SJCRH30 (cell line): ENCODE data around the gene DNAJC8. TPM values are rescaled to one million over a fixed set of nuclear protein-coding genes. Genes with fewer than 3 reads are reported as not detected.

ENCODE experiments used
- DNase-seq, 2 experiments: peaks; one replicate each; pipeline ENCODE4 v3.0.0-alpha.2; 2015 to 2020
- H3K27ac ChIP-seq: fragments of 250-450 bp; sonication (Bioruptor Pico); 2 replicates; pipeline ENCODE4 v1.5.1; 2020; ENCODE audit warnings: mild to moderate bottlenecking, moderate library complexity
- H3K27me3 ChIP-seq: fragments of 250-450 bp; sonication (Bioruptor Pico); 2 replicates; pipeline ENCODE4 v1.5.1; 2020; ENCODE audit warnings: mild to moderate bottlenecking, moderate library complexity
- H3K36me3 ChIP-seq: fragments of 250-450 bp; sonication (Bioruptor Pico); 2 replicates; pipeline ENCODE4 v1.5.1; 2020; ENCODE audit warnings: mild to moderate bottlenecking, moderate library complexity
- H3K4me1 ChIP-seq: fragments of 250-450 bp; sonication (Bioruptor Pico); 2 replicates; pipeline ENCODE4 v1.5.1; 2020; ENCODE audit warnings: mild to moderate bottlenecking, moderate library complexity
- H3K4me3 ChIP-seq: fragments of 250-450 bp; sonication (Bioruptor Pico); 2 replicates; pipeline ENCODE4 v1.5.1; 2020; ENCODE audit warnings: mild to moderate bottlenecking, moderate library complexity
- H3K9me3 ChIP-seq: fragments of 250-450 bp; sonication (Bioruptor Pico); replicated peaks from 2 replicates; pipeline ENCODE4 v1.5.1; 2020; ENCODE audit warnings: mild to moderate bottlenecking, moderate library complexity
- total RNA-seq: library from RNA; depleted of rRNA; stranded (reverse); fragments of >200 nt; shearing (Covaris generic); gene quantifications from 2 replicates; pipeline ENCODE4 v1.2.3, GENCODE V29; 2014; rRNA removed

Gene DNAJC8
- total RNA-seq, 1 experiment from 2014 or later: 127 TPM

- Histone ChIP-seq H3K9me3 (no peaks in the 10 kb centered on the region), H3K27me3 (no peaks in the 10 kb centered on the region), H3K36me3 (no peaks in the 10 kb centered on the region), H3K4me1 (no peaks in the 10 kb centered on the region), H3K27ac (no peak overlapping the region), H3K4me3 (no peak overlapping the region)
- DNase-seq: no peak
These were observed 74.9 kb downstream of the DNAJC8 start for GRCh38 chr1:28157894-28158293.

GRCh38 chr1:28156821-28157220 lies 76.0 kb downstream of the DNAJC8 start:
- Histone ChIP-seq H3K27me3 (no peaks in the 10 kb centered on the region), H3K27ac (no peak overlapping the region), H3K4me3 (no peak overlapping the region), H3K36me3 (no peaks in the 10 kb centered on the region), H3K4me1 (no peaks in the 10 kb centered on the region), H3K9me3 (no peaks in the 10 kb centered on the region)
- no peak for DNase-seq

- Histone ChIP-seq H3K4me3 (no peak overlapping the region), H3K9me3 (no peaks in the 10 kb centered on the region), H3K36me3 (no peaks in the 10 kb centered on the region), H3K27ac (no peak overlapping the region), H3K4me1 (no peaks in the 10 kb centered on the region), H3K27me3 (no peaks in the 10 kb centered on the region)
- no peak for DNase-seq
These were observed 77.2 kb downstream of the DNAJC8 start for GRCh38 chr1:28155628-28156027.

GRCh38 chr1:28154078-28154594 lies 78.7 kb downstream of the DNAJC8 start:
- no peaks in the 10 kb centered on the region for H3K4me1 ChIP-seq
- H3K36me3 ChIP-seq: no peaks in the 10 kb centered on the region
- H3K4me3 ChIP-seq: no peak overlapping the region
- H3K27me3 ChIP-seq: no peaks in the 10 kb centered on the region
- no peak for DNase-seq
- H3K9me3 ChIP-seq: no peaks in the 10 kb centered on the region
- no peak overlapping the region for H3K27ac ChIP-seq

Other genes with a start within 250 kb of the DNAJC8 start
- gene EYA3, start 144.4 kb downstream of the DNAJC8 start, total RNA-seq: 37.6 and 40.0 TPM in 2 replicates
- gene PTAFR, start 56.3 kb downstream of the DNAJC8 start, total RNA-seq: 0.04 TPM in 1 of 2 replicates, not detected in the other
- 174 and 179 TPM in 2 replicates for gene ATP5IF1, start 3.1 kb upstream of the DNAJC8 start, total RNA-seq
- 5.8 and 8.2 TPM in 2 replicates for gene SESN2, start 26.5 kb upstream of the DNAJC8 start, total RNA-seq
- gene MED18, start 96.0 kb upstream of the DNAJC8 start, total RNA-seq: 16.3 and 16.7 TPM in 2 replicates
- 30.6 and 38.2 TPM in 2 replicates for gene PHACTR4, start 136.7 kb upstream of the DNAJC8 start, total RNA-seq